Measurements from ENCODE around the gene PPP1R9A. TPM values are rescaled to one million over a fixed set of nuclear protein-coding genes. Genes with fewer than 3 reads are reported as not detected.

The PPP1R9A gene
- total RNA-seq, 1 experiment from 2014 or later = 5.9 TPM

GRCh38 chr7:95213148-95213547 lies 305.8 kb downstream of the PPP1R9A start:
- H3F3A ChIP-seq (ENCODE audit: low read length, unreplicated experiment) = no peaks in the 10 kb centered on the region
- no peak overlapping the region for H3K9ac ChIP-seq (ENCODE audit: low read length)
- ChIA-PET CTCF (no interaction called here), POLR2A (ENCODE audit: unreplicated experiment) (no interaction called here)
- no peak overlapping the region for H3K27ac ChIP-seq (ENCODE audit: low read length)
- H3K9me2 ChIP-seq (replicated peaks; ENCODE audit: low read length) = no peaks in the 10 kb centered on the region
- no peaks in the 10 kb centered on the region for H3K79me2 ChIP-seq (ENCODE audit: low read length)
- no TSS peak for BruUV-seq (replicated peaks)
- H3K4me2 ChIP-seq (ENCODE audit: low read length) = no peak overlapping the region
- no peaks in the 10 kb centered on the region for H4K20me1 ChIP-seq (ENCODE audit: low read length)
- H3K4me3 ChIP-seq (ENCODE audit: low read length) = no peak overlapping the region
- H3K4me1 ChIP-seq (ENCODE audit: insufficient read depth, low read length) = no peaks in the 10 kb centered on the region
- DNase-seq (no peak), ATAC-seq (no peak)
- intact Hi-C loops (cut with micrococcal nuclease) = no loop called here
- no peaks in the 10 kb centered on the region for H3K9me3 ChIP-seq (ENCODE audit: low read length)
- no peaks in the 10 kb centered on the region for H3K27me3 ChIP-seq (ENCODE audit: low read length)
- TF ChIP-seq CTCF (conservative IDR thresholded peaks at IDR 0.05; ENCODE audit: low read depth, low read length) (no peak), EZH2 (IDR thresholded peaks at IDR 0.05; ENCODE audit: low read length, unreplicated experiment) (no peak), EZH2phosphoT487 (IDR thresholded peaks at IDR 0.05; ENCODE audit: borderline replicate concordance, low read length) (no peak)
- no peaks in the 10 kb centered on the region for H3K36me3 ChIP-seq (ENCODE audit: low read depth, low read length)
- H2AFZ ChIP-seq (ENCODE audit: low read length) = no peak overlapping the region

GRCh38 chr7:95213809-95214492 lies 306.6 kb downstream of the PPP1R9A start:
- H3K9me2 ChIP-seq (replicated peaks; ENCODE audit: low read length) = no peaks in the 10 kb centered on the region
- no peak for DNase-seq
- no peak overlapping the region for H3K4me2 ChIP-seq (ENCODE audit: low read length)
- POLR2A ChIA-PET (ENCODE audit: unreplicated experiment) = no interaction called here
- intact Hi-C loops (cut with micrococcal nuclease) = no loop called here
- CTCF ChIA-PET = no interaction called here
- H3K36me3 ChIP-seq (ENCODE audit: low read depth, low read length) = no peaks in the 10 kb centered on the region
- no peak overlapping the region for H2AFZ ChIP-seq (ENCODE audit: low read length)
- ATAC-seq = no peak
- H3K4me1 ChIP-seq (ENCODE audit: insufficient read depth, low read length) = no peaks in the 10 kb centered on the region
- H3K79me2 ChIP-seq (ENCODE audit: low read length) = no peaks in the 10 kb centered on the region
- no peaks in the 10 kb centered on the region for H4K20me1 ChIP-seq (ENCODE audit: low read length)
- H3K27ac ChIP-seq (ENCODE audit: low read length) = no peak overlapping the region
- no peak overlapping the region for H3K4me3 ChIP-seq (ENCODE audit: low read length)
- H3F3A ChIP-seq (ENCODE audit: low read length, unreplicated experiment) = no peaks in the 10 kb centered on the region
- BruUV-seq (replicated peaks) = no TSS peak
- no peaks in the 10 kb centered on the region for H3K27me3 ChIP-seq (ENCODE audit: low read length)
- TF ChIP-seq CTCF (conservative IDR thresholded peaks at IDR 0.05; ENCODE audit: low read depth, low read length) (no peak), EZH2 (IDR thresholded peaks at IDR 0.05; ENCODE audit: low read length, unreplicated experiment) (no peak), EZH2phosphoT487 (IDR thresholded peaks at IDR 0.05; ENCODE audit: borderline replicate concordance, low read length) (no peak)
- no peak overlapping the region for H3K9ac ChIP-seq (ENCODE audit: low read length)
- H3K9me3 ChIP-seq (ENCODE audit: low read length) = no peaks in the 10 kb centered on the region

- H4K20me1 ChIP-seq (ENCODE audit: low read length) = no peaks in the 10 kb centered on the region
- H3K27me3 ChIP-seq (ENCODE audit: low read length) = no peaks in the 10 kb centered on the region
- no TSS peak for BruUV-seq (replicated peaks)
- H2AFZ ChIP-seq (ENCODE audit: low read length) = no peak overlapping the region
- no peak overlapping the region for H3K4me2 ChIP-seq (ENCODE audit: low read length)
- H3K4me3 ChIP-seq (ENCODE audit: low read length) = no peak overlapping the region
- DNase-seq (no peak), ATAC-seq (no peak)
- H3K9me2 ChIP-seq (replicated peaks; ENCODE audit: low read length) = no peaks in the 10 kb centered on the region
- intact Hi-C loops (cut with micrococcal nuclease) = no loop called here
- no peak overlapping the region for H3K9ac ChIP-seq (ENCODE audit: low read length)
- no peaks in the 10 kb centered on the region for H3K79me2 ChIP-seq (ENCODE audit: low read length)
- ChIA-PET POLR2A (ENCODE audit: unreplicated experiment) (no interaction called here), CTCF (no interaction called here)
- no peaks in the 10 kb centered on the region for H3F3A ChIP-seq (ENCODE audit: low read length, unreplicated experiment)
- no peaks in the 10 kb centered on the region for H3K9me3 ChIP-seq (ENCODE audit: low read length)
- no peak overlapping the region for H3K27ac ChIP-seq (ENCODE audit: low read length)
- no peaks in the 10 kb centered on the region for H3K4me1 ChIP-seq (ENCODE audit: insufficient read depth, low read length)
- no peak for TF ChIP-seq EZH2 (IDR thresholded peaks at IDR 0.05; ENCODE audit: low read length, unreplicated experiment)
- TF ChIP-seq CTCF (conservative IDR thresholded peaks at IDR 0.05; ENCODE audit: low read depth, low read length) = no peak
- TF ChIP-seq EZH2phosphoT487 (IDR thresholded peaks at IDR 0.05; ENCODE audit: borderline replicate concordance, low read length) = no peak
- H3K36me3 ChIP-seq (ENCODE audit: low read depth, low read length) = no peaks in the 10 kb centered on the region
Observed at GRCh38 chr7:95219721-95220120, 312.3 kb downstream of the PPP1R9A start.

Measured in PC-3 (cell line).